Measurements from ENCODE around the gene MGAT3. TPM values are rescaled to one million over a fixed set of nuclear protein-coding genes. Genes with fewer than 3 reads are reported as not detected.
A peak's percentile ranks its signal among the peaks of the same experiment; 100 is the strongest.

The MGAT3 gene
- total RNA-seq, 2 experiments from 2014 or later: 16.3 to 44.3 TPM

DNA sequence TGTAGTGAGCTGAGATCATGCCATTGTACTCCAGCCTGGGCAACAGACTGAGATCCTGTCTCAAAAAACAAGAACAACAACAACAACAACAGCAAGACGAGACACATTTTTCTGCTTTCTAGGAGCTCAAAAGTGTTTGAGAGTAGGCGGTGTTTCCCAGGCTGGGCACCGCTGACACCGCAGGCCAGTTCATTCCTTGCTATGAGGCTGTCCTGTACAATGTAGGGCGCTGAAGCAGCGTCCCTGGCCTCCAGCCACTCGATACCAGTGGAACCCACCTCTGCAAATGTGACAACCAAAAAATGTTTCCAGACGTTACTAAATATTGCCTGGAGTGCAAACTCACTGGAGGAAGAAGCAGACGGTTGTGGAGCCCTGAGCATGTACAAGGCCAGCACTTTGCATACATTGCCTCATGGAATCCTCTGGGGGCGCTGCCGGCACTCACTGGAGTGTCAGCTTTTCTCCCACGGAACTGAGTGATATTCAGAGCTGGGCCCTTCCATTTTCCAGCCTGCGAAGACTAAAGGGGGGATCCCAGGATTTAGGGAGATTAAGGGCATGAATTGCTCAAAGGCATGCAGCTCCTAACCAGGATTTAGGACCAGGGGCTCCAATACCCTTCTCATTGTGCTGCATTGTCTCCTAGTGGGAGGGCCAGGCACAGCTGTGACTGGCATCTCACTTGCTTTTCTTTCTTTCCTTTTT, 39.5 kb downstream of the MGAT3 start:
- Histone ChIP-seq H3K27ac (ENCODE audit: low read depth, low read length, poor library complexity, severe bottlenecking) (no peak overlapping the region), H3K36me3 (ENCODE audit: insufficient read depth, low read length) (peaks cover 4% of the 10 kb centered on the region; the same call in 1 of the 2 replicates), H2AFZ (ENCODE audit: low read length) (no peak overlapping the region), H3K4me3 (ENCODE audit: low read depth, low read length, poor library complexity, severe bottlenecking) (no peak overlapping the region), H3K4me1 (ENCODE audit: insufficient read depth, low read length, poor library complexity, severe bottlenecking) (peaks cover 15% of the 10 kb centered on the region), H3K9me3 (ENCODE audit: low read length) (no peaks in the 10 kb centered on the region), H3K4me2 (ENCODE audit: low read length) (no peak overlapping the region), H3K9me2 (ENCODE audit: insufficient read depth, low read length) (no peaks in the 10 kb centered on the region), H3K79me2 (ENCODE audit: insufficient read depth, low read depth, low read length) (no peaks in the 10 kb centered on the region), H4K20me1 (ENCODE audit: insufficient read depth, low read length) (no peaks in the 10 kb centered on the region)
- DNase-seq (ENCODE audit: low spot score): peak; percentile 71
- intact Hi-C loops (cut with micrococcal nuclease; ENCODE audit: unreplicated experiment): no loop called here
- TF ChIP-seq EZH2phosphoT487 (IDR thresholded peaks at IDR 0.05; ENCODE audit: borderline replicate concordance, low read depth, low read length) (no peak), CTCF (conservative IDR thresholded peaks at IDR 0.05; ENCODE audit: low read length) (peak; percentile 93)
- POLR2A ChIA-PET: interaction anchor here (1.1 kb wide), 1 partner anchor 33 kb away, joined by 3 read pairs; no protein-coding TSS in a partner anchor
- BruUV-seq (replicated peaks): no TSS peak
- CTCF ChIA-PET (ENCODE audit: unreplicated experiment): interaction anchor here (1.0 to 1.6 kb wide), 3 partner anchors 27 to 34 kb away, joined by 3 to 17 read pairs (median 4); no protein-coding TSS in a partner anchor

- Histone ChIP-seq H3K4me3 (ENCODE audit: low read depth, low read length, poor library complexity, severe bottlenecking) (no peak overlapping the region), H3K79me2 (ENCODE audit: insufficient read depth, low read depth, low read length) (peaks cover 1% of the 10 kb centered on the region), H3K9me2 (ENCODE audit: insufficient read depth, low read length) (no peaks in the 10 kb centered on the region), H3K27ac (ENCODE audit: low read depth, low read length, poor library complexity, severe bottlenecking) (no peak overlapping the region), H4K20me1 (ENCODE audit: insufficient read depth, low read length) (no peaks in the 10 kb centered on the region), H3K36me3 (ENCODE audit: insufficient read depth, low read length) (no peaks in the 10 kb centered on the region), H3K4me2 (ENCODE audit: low read length) (no peak overlapping the region), H3K4me1 (ENCODE audit: insufficient read depth, low read length, poor library complexity, severe bottlenecking) (peaks cover 21% of the 10 kb centered on the region), H3K9me3 (ENCODE audit: low read length) (no peaks in the 10 kb centered on the region), H2AFZ (ENCODE audit: low read length) (no peak overlapping the region)
- intact Hi-C loops (cut with micrococcal nuclease; ENCODE audit: unreplicated experiment): no loop called here
- no peak for DNase-seq (ENCODE audit: low spot score)
- BruUV-seq (replicated peaks): no TSS peak
- POLR2A ChIA-PET: no interaction called here
- CTCF ChIA-PET (ENCODE audit: unreplicated experiment): no interaction called here
- TF ChIP-seq EZH2phosphoT487 (IDR thresholded peaks at IDR 0.05; ENCODE audit: borderline replicate concordance, low read depth, low read length) (no peak), CTCF (conservative IDR thresholded peaks at IDR 0.05; ENCODE audit: low read length) (no peak)
Measured at GRCh38 chr22:39497429-39497828, 40.6 kb downstream of the MGAT3 start.

- Histone ChIP-seq H3K27ac (ENCODE audit: low read depth, low read length, poor library complexity, severe bottlenecking) (no peak overlapping the region), H3K9me3 (ENCODE audit: low read length) (no peaks in the 10 kb centered on the region), H3K79me2 (ENCODE audit: insufficient read depth, low read depth, low read length) (peaks cover 11% of the 10 kb centered on the region), H3K4me3 (ENCODE audit: low read depth, low read length, poor library complexity, severe bottlenecking) (no peak overlapping the region), H2AFZ (ENCODE audit: low read length) (no peak overlapping the region), H3K9me2 (ENCODE audit: insufficient read depth, low read length) (no peaks in the 10 kb centered on the region), H3K4me2 (ENCODE audit: low read length) (no peak overlapping the region), H3K4me1 (ENCODE audit: insufficient read depth, low read length, poor library complexity, severe bottlenecking) (peaks cover 24% of the 10 kb centered on the region), H3K36me3 (ENCODE audit: insufficient read depth, low read length) (peaks cover 4% of the 10 kb centered on the region; the same call in 1 of the 2 replicates), H4K20me1 (ENCODE audit: insufficient read depth, low read length) (peaks cover 3% of the 10 kb centered on the region; the same call in 1 of the 2 replicates)
- ChIA-PET CTCF (ENCODE audit: unreplicated experiment) (interaction anchor here (1.4 kb wide), 1 partner anchor 31 kb away, joined by 4 read pairs; no protein-coding TSS in a partner anchor), POLR2A (no interaction called here)
- no peak for TF ChIP-seq CTCF (conservative IDR thresholded peaks at IDR 0.05; ENCODE audit: low read length)
- TF ChIP-seq EZH2phosphoT487 (IDR thresholded peaks at IDR 0.05; ENCODE audit: borderline replicate concordance, low read depth, low read length): no peak
- no peak for DNase-seq (ENCODE audit: low spot score)
- intact Hi-C loops (cut with micrococcal nuclease; ENCODE audit: unreplicated experiment): no loop called here
- BruUV-seq (replicated peaks): no TSS peak
Measured at GRCh38 chr22:39498368-39498767, 41.6 kb downstream of the MGAT3 start.

Data from OCI-LY7 (cell line).